Measurements from ENCODE around the gene ZNF578. TPM values are rescaled to one million over a fixed set of nuclear protein-coding genes. Genes with fewer than 3 reads are reported as not detected.

The ZNF578 gene
- total and polyA plus RNA-seq, 2 donors (not counting 3 experiments of a cell fraction or from before 2014, with no cell fraction given): 0.46 to 1.00 TPM

DNA sequence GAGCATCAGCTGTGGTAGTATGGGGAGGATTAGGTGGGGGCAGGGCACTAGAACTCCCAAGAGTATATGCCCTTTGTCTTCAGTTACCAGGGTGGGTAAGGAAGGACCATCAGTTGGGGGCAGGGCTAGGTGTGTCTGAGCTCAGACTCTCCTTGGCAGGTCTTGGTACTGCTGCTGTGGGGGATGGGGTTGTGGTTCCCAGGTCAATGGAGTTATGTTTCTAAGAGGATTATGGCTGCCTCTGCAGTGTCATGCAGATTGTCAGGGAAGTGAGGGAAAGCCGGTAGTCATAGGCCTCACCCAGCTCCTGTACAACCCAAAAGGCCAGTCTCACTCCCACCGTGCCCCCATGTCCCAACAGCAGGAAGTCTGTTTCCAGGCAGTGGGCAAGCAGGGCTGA lies 8.8 kb upstream of the ZNF578 start:
- dilution Hi-C loops (cut with MboI; ENCODE audit: extremely low pct_ligation_motif_present, low sequenced_read_pairs): no loop called here
- Histone ChIP-seq H3K27me3 (ENCODE audit: control insufficient read depth in 2 of 2, insufficient read depth in 2 of 2, low read length in 2 of 2) (no peaks in the 10 kb centered on the region), H3K27ac (ENCODE audit: insufficient read depth, low read depth, low read length) (no peak overlapping the region), H3K9me1 (replicated peaks; ENCODE audit: control insufficient read depth, extremely low read depth, insufficient read depth, low read length) (no peaks in the 10 kb centered on the region), H3K79me2 (ENCODE audit: control insufficient read depth, insufficient read depth, low read length) (no peaks in the 10 kb centered on the region), H3K36me3 (ENCODE audit: control insufficient read depth in 2 of 2, extremely low read depth in 1 of 2, insufficient read depth in 2 of 2, low read length in 2 of 2) (no peaks in the 10 kb centered on the region), H3K9me3 (replicated peaks; ENCODE audit: control insufficient read depth, insufficient read depth, low read length) (no peaks in the 10 kb centered on the region), H3K9ac (replicated peaks; ENCODE audit: extremely low read depth, insufficient read depth, low read length) (no peak overlapping the region), H4K20me1 (replicated peaks; ENCODE audit: control insufficient read depth, extremely low read depth, insufficient read depth, low read length) (no peaks in the 10 kb centered on the region), H3K4me3 (replicated peaks in 1 of 3; ENCODE audit: insufficient read depth in 1 of 3, low read depth in 1 of 3, low read length in 3 of 3) (no peak overlapping the region), H3K4me2 (ENCODE audit: insufficient read depth, low read length) (no peak overlapping the region), H3K4me1 (ENCODE audit: control insufficient read depth, extremely low read depth, insufficient read depth, low read length) (no peaks in the 10 kb centered on the region), H2AFZ (ENCODE audit: low read depth, low read length) (no peak overlapping the region)
- intact Hi-C loops (cut with micrococcal nuclease): no loop called here
- POLR2A ChIA-PET: no interaction called here
- TF ChIP-seq POLR2AphosphoS5 (IDR thresholded peaks at IDR 0.05; ENCODE audit: insufficient read depth, low read depth, low read length) (no peak), GATA2 (IDR thresholded peaks at IDR 0.05; ENCODE audit: insufficient read depth, insufficient read length, low read depth, low read length) (no peak), MYC (IDR thresholded peaks at IDR 0.05; ENCODE audit: low read depth, low read length) (no peak)
- TF ChIP-seq, protein P1, sequence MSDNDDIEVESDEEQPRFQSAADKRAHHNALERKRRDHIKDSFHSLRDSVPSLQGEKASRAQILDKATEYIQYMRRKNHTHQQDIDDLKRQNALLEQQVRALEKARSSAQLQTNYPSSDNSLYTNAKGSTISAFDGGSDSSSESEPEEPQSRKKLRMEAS (IDR thresholded peaks at IDR 0.05; ENCODE audit: insufficient read depth, insufficient read length): no peak
- no peak for FAIRE-seq
- BruUV-seq (replicated peaks): no TSS peak
- no peak for DNase-seq (ENCODE audit: low read depth, low spot score)
- CTCF ChIA-PET: no interaction called here

DNA sequence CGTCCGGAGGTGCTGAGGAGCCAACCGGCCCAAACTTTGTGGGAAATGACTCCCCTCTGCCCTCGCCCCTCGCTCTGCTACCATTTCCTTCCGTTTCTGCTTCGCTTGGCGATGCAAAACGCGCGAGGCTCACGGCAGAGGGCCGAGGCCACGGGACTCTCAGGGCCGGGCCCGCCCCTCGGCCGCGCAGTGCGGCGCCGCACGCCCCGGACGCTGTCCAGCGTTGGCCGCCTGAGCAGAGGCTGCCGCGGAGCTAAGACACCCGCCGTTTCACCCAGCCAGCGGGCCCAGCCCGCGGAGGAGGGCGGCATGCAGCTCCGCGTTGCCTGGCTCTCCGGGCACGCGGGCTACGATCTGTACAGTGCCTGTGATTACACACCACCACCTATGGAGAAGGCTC lies 2.1 kb upstream of the ZNF578 start:
- H3K27ac ChIP-seq (ENCODE audit: insufficient read depth, low read depth, low read length): no peak overlapping the region
- no peaks in the 10 kb centered on the region for H3K79me2 ChIP-seq (ENCODE audit: control insufficient read depth, insufficient read depth, low read length)
- ChIA-PET CTCF (no interaction called here), POLR2A (no interaction called here)
- no peaks in the 10 kb centered on the region for H3K27me3 ChIP-seq (ENCODE audit: control insufficient read depth in 2 of 2, insufficient read depth in 2 of 2, low read length in 2 of 2)
- H3K4me1 ChIP-seq (ENCODE audit: control insufficient read depth, extremely low read depth, insufficient read depth, low read length): no peaks in the 10 kb centered on the region
- H4K20me1 ChIP-seq (replicated peaks; ENCODE audit: control insufficient read depth, extremely low read depth, insufficient read depth, low read length): no peaks in the 10 kb centered on the region
- H2AFZ ChIP-seq (ENCODE audit: low read depth, low read length): no peak overlapping the region
- peaks cover 3% of the 10 kb centered on the region for H3K9me3 ChIP-seq (replicated peaks; ENCODE audit: control insufficient read depth, insufficient read depth, low read length)
- H3K4me2 ChIP-seq (ENCODE audit: insufficient read depth, low read length): no peak overlapping the region
- no TSS peak for BruUV-seq (replicated peaks)
- H3K9ac ChIP-seq (replicated peaks; ENCODE audit: extremely low read depth, insufficient read depth, low read length): no peak overlapping the region
- DNase-seq (ENCODE audit: low read depth, low spot score): no peak
- intact Hi-C loops (cut with micrococcal nuclease) (no loop called here), dilution Hi-C loops (cut with MboI; ENCODE audit: extremely low pct_ligation_motif_present, low sequenced_read_pairs) (no loop called here)
- H3K4me3 ChIP-seq (replicated peaks in 1 of 3; ENCODE audit: insufficient read depth in 1 of 3, low read depth in 1 of 3, low read length in 3 of 3): no peak overlapping the region
- no peaks in the 10 kb centered on the region for H3K9me1 ChIP-seq (replicated peaks; ENCODE audit: control insufficient read depth, extremely low read depth, insufficient read depth, low read length)
- no peak for FAIRE-seq
- H3K36me3 ChIP-seq (ENCODE audit: control insufficient read depth in 2 of 2, extremely low read depth in 1 of 2, insufficient read depth in 2 of 2, low read length in 2 of 2): no peaks in the 10 kb centered on the region
- TF ChIP-seq POLR2AphosphoS5 (IDR thresholded peaks at IDR 0.05; ENCODE audit: insufficient read depth, low read depth, low read length) (no peak), MYC (IDR thresholded peaks at IDR 0.05; ENCODE audit: low read depth, low read length) (no peak), EZH2 (IDR thresholded peaks at IDR 0.05; ENCODE audit: borderline replicate concordance, low read depth, low read length, severe bottlenecking) (no peak), FOS (IDR thresholded peaks at IDR 0.05; ENCODE audit: borderline replicate concordance, insufficient read depth, low read length) (no peak), GATA2 (IDR thresholded peaks at IDR 0.05; ENCODE audit: insufficient read depth, insufficient read length, low read depth, low read length) (no peak), JUN (IDR thresholded peaks at IDR 0.05; ENCODE audit: borderline replicate concordance, insufficient read depth, insufficient read length, low read depth) (no peak), POLR2A (IDR thresholded peaks at IDR 0.05; ENCODE audit: low read depth, low read length) (no peak)
- TF ChIP-seq, protein P1 (IDR thresholded peaks at IDR 0.05; ENCODE audit: insufficient read depth, insufficient read length): no peak
- TF ChIP-seq, protein P2, sequence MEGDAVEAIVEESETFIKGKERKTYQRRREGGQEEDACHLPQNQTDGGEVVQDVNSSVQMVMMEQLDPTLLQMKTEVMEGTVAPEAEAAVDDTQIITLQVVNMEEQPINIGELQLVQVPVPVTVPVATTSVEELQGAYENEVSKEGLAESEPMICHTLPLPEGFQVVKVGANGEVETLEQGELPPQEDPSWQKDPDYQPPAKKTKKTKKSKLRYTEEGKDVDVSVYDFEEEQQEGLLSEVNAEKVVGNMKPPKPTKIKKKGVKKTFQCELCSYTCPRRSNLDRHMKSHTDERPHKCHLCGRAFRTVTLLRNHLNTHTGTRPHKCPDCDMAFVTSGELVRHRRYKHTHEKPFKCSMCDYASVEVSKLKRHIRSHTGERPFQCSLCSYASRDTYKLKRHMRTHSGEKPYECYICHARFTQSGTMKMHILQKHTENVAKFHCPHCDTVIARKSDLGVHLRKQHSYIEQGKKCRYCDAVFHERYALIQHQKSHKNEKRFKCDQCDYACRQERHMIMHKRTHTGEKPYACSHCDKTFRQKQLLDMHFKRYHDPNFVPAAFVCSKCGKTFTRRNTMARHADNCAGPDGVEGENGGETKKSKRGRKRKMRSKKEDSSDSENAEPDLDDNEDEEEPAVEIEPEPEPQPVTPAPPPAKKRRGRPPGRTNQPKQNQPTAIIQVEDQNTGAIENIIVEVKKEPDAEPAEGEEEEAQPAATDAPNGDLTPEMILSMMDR (IDR thresholded peaks at IDR 0.05; ENCODE audit: extremely low read depth in 1 of 2, insufficient read depth in 1 of 2, low read depth in 1 of 2, low read length in 2 of 2): no peak
